ENCODE data around the gene POU3F1.

POU3F1 gene

GRCh38 chr1:38030596-38031512 is 15.7 kb downstream of the POU3F1 start:
- H3K27me3 ChIP-seq (ENCODE audit: control insufficient read depth in 1 of 2, insufficient read depth in 2 of 2, low read length in 2 of 2), result no peaks in the 10 kb centered on the region
- no peak overlapping the region for H3K9ac ChIP-seq (ENCODE audit: low read length)
- H3K4me3 ChIP-seq (ENCODE audit: low read depth in 1 of 2, low read length in 2 of 2), result no peak overlapping the region
- peaks cover 25% of the 10 kb centered on the region for H3K4me1 ChIP-seq (ENCODE audit: insufficient read depth, low read length)
- peaks cover 6% of the 10 kb centered on the region for H3K36me3 ChIP-seq (ENCODE audit: insufficient read depth, low read length)
- no peak overlapping the region for H3K27ac ChIP-seq (ENCODE audit: low read depth, low read length)
- no peaks in the 10 kb centered on the region for H3K9me3 ChIP-seq (ENCODE audit: low read length)

GRCh38 chr1:38029685-38030511 is 16.7 kb downstream of the POU3F1 start:
- H3K9me3 ChIP-seq (ENCODE audit: low read length), result no peaks in the 10 kb centered on the region
- H3K27ac ChIP-seq (ENCODE audit: low read depth, low read length), result no peak overlapping the region
- H3K36me3 ChIP-seq (ENCODE audit: insufficient read depth, low read length), result peaks cover 15% of the 10 kb centered on the region
- H3K27me3 ChIP-seq (ENCODE audit: control insufficient read depth in 1 of 2, insufficient read depth in 2 of 2, low read length in 2 of 2), result no peaks in the 10 kb centered on the region
- H3K9ac ChIP-seq (ENCODE audit: low read length), result no peak overlapping the region
- peak overlapping the region; percentile 3 to 43 for H3K4me3 ChIP-seq (ENCODE audit: low read depth in 1 of 2, low read length in 2 of 2)
- peaks cover 25% of the 10 kb centered on the region for H3K4me1 ChIP-seq (ENCODE audit: insufficient read depth, low read length)

GRCh38 chr1:38029081-38029681 is 17.4 kb downstream of the POU3F1 start:
- H3K4me1 ChIP-seq (ENCODE audit: insufficient read depth, low read length), result peaks cover 25% of the 10 kb centered on the region
- H3K27ac ChIP-seq (ENCODE audit: low read depth, low read length), result peak overlapping the region; percentile 3
- H3K4me3 ChIP-seq (ENCODE audit: low read depth in 1 of 2, low read length in 2 of 2), result peak overlapping the region; percentile 3 to 43
- peaks cover 18% of the 10 kb centered on the region for H3K36me3 ChIP-seq (ENCODE audit: insufficient read depth, low read length)
- no peak overlapping the region for H3K9ac ChIP-seq (ENCODE audit: low read length)
- no peaks in the 10 kb centered on the region for H3K9me3 ChIP-seq (ENCODE audit: low read length)
- H3K27me3 ChIP-seq (ENCODE audit: control insufficient read depth in 1 of 2, insufficient read depth in 2 of 2, low read length in 2 of 2), result no peaks in the 10 kb centered on the region

- no peaks in the 10 kb centered on the region for H3K27me3 ChIP-seq (ENCODE audit: control insufficient read depth in 1 of 2, insufficient read depth in 2 of 2, low read length in 2 of 2)
- peaks cover 25% of the 10 kb centered on the region for H3K4me1 ChIP-seq (ENCODE audit: insufficient read depth, low read length)
- H3K27ac ChIP-seq (ENCODE audit: low read depth, low read length), result peak overlapping the region; percentile 3
- peaks cover 23% of the 10 kb centered on the region for H3K36me3 ChIP-seq (ENCODE audit: insufficient read depth, low read length)
- no peak overlapping the region for H3K4me3 ChIP-seq (ENCODE audit: low read depth in 1 of 2, low read length in 2 of 2)
- no peak overlapping the region for H3K9ac ChIP-seq (ENCODE audit: low read length)
- no peaks in the 10 kb centered on the region for H3K9me3 ChIP-seq (ENCODE audit: low read length)
Measured at GRCh38 chr1:38028671-38029070, 17.9 kb downstream of the POU3F1 start.

DNA sequence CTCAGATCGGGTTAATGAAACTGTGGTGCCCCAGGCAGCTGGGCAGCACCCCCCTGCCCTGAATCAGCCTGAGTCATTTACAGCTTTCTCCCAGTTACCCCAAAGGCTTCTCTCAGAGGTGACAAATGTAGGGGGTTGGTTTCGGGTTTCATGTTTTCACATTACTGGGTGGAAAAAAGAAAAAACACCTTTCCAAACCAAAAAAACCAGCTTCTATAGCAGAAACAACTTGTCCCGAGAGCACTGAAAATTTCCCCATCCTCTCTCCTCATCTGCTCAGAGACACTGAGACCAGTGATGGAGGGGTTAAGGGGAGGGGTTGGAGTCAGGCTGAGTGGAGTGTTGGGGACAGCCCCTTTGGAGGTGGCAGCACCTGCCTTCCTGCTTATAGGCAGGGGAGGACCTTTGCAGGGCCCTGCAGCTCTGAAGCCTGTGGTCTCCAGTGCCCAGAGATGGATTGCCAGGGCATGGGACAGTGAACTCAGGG is 18.4 kb downstream of the POU3F1 start:
- no peaks in the 10 kb centered on the region for H3K9me3 ChIP-seq (ENCODE audit: low read length)
- no peaks in the 10 kb centered on the region for H3K27me3 ChIP-seq (ENCODE audit: control insufficient read depth in 1 of 2, insufficient read depth in 2 of 2, low read length in 2 of 2)
- no peak overlapping the region for H3K4me3 ChIP-seq (ENCODE audit: low read depth in 1 of 2, low read length in 2 of 2)
- H3K4me1 ChIP-seq (ENCODE audit: insufficient read depth, low read length), result peaks cover 25% of the 10 kb centered on the region
- H3K36me3 ChIP-seq (ENCODE audit: insufficient read depth, low read length), result peaks cover 26% of the 10 kb centered on the region
- H3K27ac ChIP-seq (ENCODE audit: low read depth, low read length), result peak overlapping the region; percentile 3
- no peak overlapping the region for H3K9ac ChIP-seq (ENCODE audit: low read length)

DNA sequence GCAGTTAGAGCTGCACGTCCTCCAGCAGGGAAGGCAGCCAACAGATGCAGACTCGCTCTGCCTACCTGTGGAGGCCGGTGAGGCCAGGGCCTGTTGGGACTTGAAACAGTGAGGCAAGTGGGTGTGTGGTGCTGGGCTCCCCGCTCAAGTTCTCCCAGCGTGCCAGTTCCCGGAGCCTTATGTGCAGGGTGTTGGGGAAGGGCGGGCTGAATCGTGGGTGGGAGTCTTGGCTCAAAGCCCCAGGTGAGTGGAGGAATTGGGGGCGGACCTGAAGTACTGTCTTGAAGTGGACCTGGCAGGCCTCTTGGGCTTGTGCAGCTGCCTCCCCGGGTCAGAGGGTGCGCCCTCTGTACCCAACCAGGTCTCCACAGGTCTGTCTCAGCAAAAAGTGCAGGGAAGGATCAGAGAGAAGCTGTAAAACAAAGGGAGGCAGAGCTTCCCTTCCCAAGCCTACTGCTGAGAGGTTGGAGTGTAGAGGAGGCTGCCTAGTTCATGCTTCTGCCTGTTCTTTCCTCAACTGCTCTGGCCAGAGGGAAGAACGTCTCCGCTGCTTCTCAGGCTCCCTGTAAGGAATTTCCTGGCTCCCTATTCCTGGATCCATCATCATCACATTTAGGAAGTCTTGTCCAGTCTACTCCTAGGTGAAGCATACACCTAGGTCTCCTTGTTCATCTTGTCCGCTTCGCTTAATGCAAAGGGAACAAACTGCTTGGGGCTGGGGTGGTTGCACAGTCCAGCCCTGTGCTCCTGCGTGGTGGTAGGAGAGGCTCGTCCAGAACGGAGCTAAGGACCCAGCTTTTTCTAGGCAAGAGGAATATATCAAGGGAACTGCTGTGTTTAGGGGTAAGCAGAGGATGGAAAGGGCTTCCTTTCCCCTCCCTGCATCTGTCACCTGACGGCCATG is 19.1 kb downstream of the POU3F1 start:
- Histone ChIP-seq H3K4me1 (ENCODE audit: insufficient read depth, low read length) (peaks cover 25% of the 10 kb centered on the region), H3K27ac (ENCODE audit: low read depth, low read length) (no peak overlapping the region), H3K9ac (ENCODE audit: low read length) (no peak overlapping the region), H3K27me3 (ENCODE audit: control insufficient read depth in 1 of 2, insufficient read depth in 2 of 2, low read length in 2 of 2) (no peaks in the 10 kb centered on the region), H3K4me3 (ENCODE audit: low read depth in 1 of 2, low read length in 2 of 2) (no peak overlapping the region), H3K36me3 (ENCODE audit: insufficient read depth, low read length) (peaks cover 33% of the 10 kb centered on the region), H3K9me3 (ENCODE audit: low read length) (no peaks in the 10 kb centered on the region)

GRCh38 chr1:38026592-38027200 is 19.9 kb downstream of the POU3F1 start:
- no peaks in the 10 kb centered on the region for H3K9me3 ChIP-seq (ENCODE audit: low read length)
- H3K4me3 ChIP-seq (ENCODE audit: low read depth in 1 of 2, low read length in 2 of 2), result no peak overlapping the region
- H3K27me3 ChIP-seq (ENCODE audit: control insufficient read depth in 1 of 2, insufficient read depth in 2 of 2, low read length in 2 of 2), result no peaks in the 10 kb centered on the region
- no peak overlapping the region for H3K9ac ChIP-seq (ENCODE audit: low read length)
- no peak overlapping the region for H3K27ac ChIP-seq (ENCODE audit: low read depth, low read length)
- peaks cover 40% of the 10 kb centered on the region for H3K36me3 ChIP-seq (ENCODE audit: insufficient read depth, low read length)
- peaks cover 25% of the 10 kb centered on the region for H3K4me1 ChIP-seq (ENCODE audit: insufficient read depth, low read length)

GRCh38 chr1:38025664-38026063 is 20.9 kb downstream of the POU3F1 start:
- Histone ChIP-seq H3K9ac (ENCODE audit: low read length) (no peak overlapping the region), H3K27ac (ENCODE audit: low read depth, low read length) (no peak overlapping the region), H3K4me3 (ENCODE audit: low read depth in 1 of 2, low read length in 2 of 2) (no peak overlapping the region), H3K36me3 (ENCODE audit: insufficient read depth, low read length) (peaks cover 49% of the 10 kb centered on the region), H3K4me1 (ENCODE audit: insufficient read depth, low read length) (peaks cover 22% of the 10 kb centered on the region), H3K9me3 (ENCODE audit: low read length) (no peaks in the 10 kb centered on the region), H3K27me3 (ENCODE audit: control insufficient read depth in 1 of 2, insufficient read depth in 2 of 2, low read length in 2 of 2) (no peaks in the 10 kb centered on the region)

DNA sequence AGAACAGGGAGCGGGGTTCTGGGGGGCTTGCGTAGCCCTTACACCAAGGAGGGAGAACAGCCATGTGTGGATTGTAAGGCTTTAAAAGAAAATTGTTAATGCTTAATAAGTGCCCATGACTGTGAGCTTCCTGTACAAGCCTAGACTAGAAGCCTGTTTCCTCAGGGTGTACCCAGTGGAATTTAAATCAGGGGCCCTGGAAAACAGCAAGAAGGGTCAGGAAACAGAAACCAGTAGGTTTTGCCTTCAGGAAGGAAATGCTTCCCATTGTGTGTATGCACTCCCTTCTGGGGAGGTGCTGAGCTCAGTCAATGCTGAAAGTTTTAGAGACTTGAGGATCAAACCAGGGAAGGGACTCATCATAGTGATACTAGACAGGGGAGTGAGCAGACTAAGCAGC is 21.4 kb downstream of the POU3F1 start:
- Histone ChIP-seq H3K9ac (ENCODE audit: low read length) (no peak overlapping the region), H3K36me3 (ENCODE audit: insufficient read depth, low read length) (peaks cover 53% of the 10 kb centered on the region), H3K9me3 (ENCODE audit: low read length) (no peaks in the 10 kb centered on the region), H3K27ac (ENCODE audit: low read depth, low read length) (no peak overlapping the region), H3K27me3 (ENCODE audit: control insufficient read depth in 1 of 2, insufficient read depth in 2 of 2, low read length in 2 of 2) (no peaks in the 10 kb centered on the region), H3K4me3 (ENCODE audit: low read depth in 1 of 2, low read length in 2 of 2) (no peak overlapping the region), H3K4me1 (ENCODE audit: insufficient read depth, low read length) (peaks cover 17% of the 10 kb centered on the region)

GRCh38 chr1:38022810-38023209 is 23.8 kb downstream of the POU3F1 start:
- Histone ChIP-seq H3K36me3 (ENCODE audit: insufficient read depth, low read length) (peaks cover 75% of the 10 kb centered on the region), H3K9ac (ENCODE audit: low read length) (no peak overlapping the region), H3K4me3 (ENCODE audit: low read depth in 1 of 2, low read length in 2 of 2) (no peak overlapping the region), H3K27ac (ENCODE audit: low read depth, low read length) (no peak overlapping the region), H3K9me3 (ENCODE audit: low read length) (no peaks in the 10 kb centered on the region), H3K4me1 (ENCODE audit: insufficient read depth, low read length) (no peaks in the 10 kb centered on the region), H3K27me3 (ENCODE audit: control insufficient read depth in 1 of 2, insufficient read depth in 2 of 2, low read length in 2 of 2) (no peaks in the 10 kb centered on the region)
